ENCODE results near the gene STRBP.
"Not testable (repeated sequence)": the region's sequence is repeated elsewhere in the genome, so short reads cannot be mapped to it uniquely, and the experiment has no call there.

STRBP gene

DNA sequence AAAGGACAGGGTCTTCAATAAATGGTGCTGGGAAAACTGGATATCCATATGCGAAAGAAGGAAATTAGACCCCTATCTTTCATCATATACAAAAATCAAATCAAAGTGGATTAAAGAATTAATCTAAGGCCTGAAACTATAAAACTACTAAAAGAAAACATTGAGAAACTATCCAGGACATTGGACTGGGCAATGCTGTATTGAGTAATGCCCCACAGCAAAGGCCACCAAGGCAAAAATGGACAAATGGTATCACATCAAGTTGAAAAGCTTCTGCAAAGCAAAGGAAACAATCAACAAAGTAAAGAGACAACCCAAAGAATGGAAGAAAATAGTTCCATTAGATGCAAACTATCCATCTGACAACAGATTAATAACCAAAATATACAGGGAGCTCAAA is 72.3 kb downstream of the STRBP start:
- H3K9me3 ChIP-seq (ENCODE audit: insufficient read depth, low read depth, low read length), result no peaks in the 10 kb centered on the region
- H3K9ac ChIP-seq (ENCODE audit: low read depth, low read length), result no peak overlapping the region
- WGBS, result no CpG with 5 or more reads among the region's 1 CpG
- no peaks in the 10 kb centered on the region for H3K27me3 ChIP-seq (ENCODE audit: insufficient read depth, low read length)
- H3K27ac ChIP-seq (ENCODE audit: low read depth, low read length), result no peak overlapping the region
- no peak overlapping the region for H3K4me3 ChIP-seq (ENCODE audit: low read length)
- H3K36me3 ChIP-seq (ENCODE audit: insufficient read depth, low read length), result no peaks in the 10 kb centered on the region
- H3K4me1 ChIP-seq (ENCODE audit: insufficient read depth, low read length), result peaks cover 15% of the 10 kb centered on the region

DNA sequence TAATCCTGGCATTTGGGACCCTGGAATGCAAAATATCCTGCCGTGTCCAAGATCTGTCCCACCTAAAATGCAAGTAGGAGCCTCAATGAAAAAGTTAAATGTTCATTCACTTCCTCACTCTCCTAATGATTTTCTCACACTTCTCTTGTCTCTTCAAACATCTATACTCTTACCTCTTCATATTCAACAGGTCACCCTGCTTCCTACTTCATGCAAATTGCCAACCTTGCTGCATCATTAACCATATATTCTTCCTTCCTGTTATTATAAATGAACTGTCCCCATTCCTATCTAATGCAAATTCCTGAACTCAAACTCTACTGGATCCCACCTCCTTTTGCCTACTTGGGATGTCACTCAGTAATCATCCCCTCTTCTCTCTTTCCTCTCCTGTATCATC is 74.4 kb downstream of the STRBP start:
- no peak overlapping the region for H3K27ac ChIP-seq (ENCODE audit: low read depth, low read length)
- H3K4me1 ChIP-seq (ENCODE audit: insufficient read depth, low read length), result peaks cover 17% of the 10 kb centered on the region
- H3K27me3 ChIP-seq (ENCODE audit: insufficient read depth, low read length), result no peaks in the 10 kb centered on the region
- 85% methylated on average over 1 of the region's 1 CpG for WGBS
- H3K36me3 ChIP-seq (ENCODE audit: insufficient read depth, low read length), result no peaks in the 10 kb centered on the region
- H3K4me3 ChIP-seq (ENCODE audit: low read length), result no peak overlapping the region
- H3K9me3 ChIP-seq (ENCODE audit: insufficient read depth, low read depth, low read length), result no peaks in the 10 kb centered on the region
- H3K9ac ChIP-seq (ENCODE audit: low read depth, low read length), result no peak overlapping the region

DNA sequence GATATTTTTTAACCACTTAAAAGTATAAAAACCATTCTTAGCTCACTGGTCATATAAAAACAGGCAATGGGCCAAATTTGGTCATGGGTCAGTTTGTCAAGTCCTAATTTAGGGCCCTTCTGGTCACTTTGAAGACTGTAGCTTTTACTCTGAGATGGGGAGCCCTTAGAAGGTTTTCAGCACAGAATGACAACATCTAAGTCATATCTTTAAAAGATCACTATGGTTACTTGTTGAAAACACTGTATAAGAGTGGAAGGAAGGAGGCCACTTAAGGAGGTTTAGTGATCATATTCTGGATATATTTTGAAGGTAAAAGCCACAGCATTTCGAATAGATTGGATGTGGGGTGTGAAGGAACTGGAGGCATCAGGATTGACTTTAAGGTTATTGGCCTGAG is 76.7 kb downstream of the STRBP start:
- 0 out of 2 replicates have a peak, but pooled peaks cover 2% of the 10 kb centered on the region for H3K9me3 ChIP-seq (ENCODE audit: insufficient read depth, low read depth, low read length)
- H3K27ac ChIP-seq (ENCODE audit: low read depth, low read length), result no peak overlapping the region
- H3K4me1 ChIP-seq (ENCODE audit: insufficient read depth, low read length), result peaks cover 17% of the 10 kb centered on the region
- H3K36me3 ChIP-seq (ENCODE audit: insufficient read depth, low read length), result no peaks in the 10 kb centered on the region
- H3K27me3 ChIP-seq (ENCODE audit: insufficient read depth, low read length), result no peaks in the 10 kb centered on the region
- 91% methylated on average over 1 of the region's 1 CpG for WGBS
- no peak overlapping the region for H3K4me3 ChIP-seq (ENCODE audit: low read length)
- H3K9ac ChIP-seq (ENCODE audit: low read depth, low read length), result no peak overlapping the region

DNA sequence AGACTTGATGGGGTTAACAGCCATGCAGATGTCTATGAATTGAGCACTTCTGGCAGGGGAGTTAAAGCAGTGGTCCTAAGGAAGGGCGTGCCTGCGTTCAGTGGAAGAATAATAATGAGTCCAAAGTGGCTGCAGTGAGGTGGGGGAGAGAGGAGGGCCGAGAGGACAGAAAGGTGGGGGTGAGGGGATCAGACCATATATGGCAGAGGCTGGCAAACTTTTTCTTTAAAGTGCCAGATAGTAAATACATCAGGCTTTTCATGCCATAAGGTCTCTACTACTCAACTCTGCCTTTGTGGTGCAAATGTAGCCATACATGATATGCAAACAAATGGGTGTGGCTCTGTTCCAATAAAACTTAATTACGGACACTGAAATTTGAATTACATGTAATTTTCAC is 77.1 kb downstream of the STRBP start:
- no peak overlapping the region for H3K4me3 ChIP-seq (ENCODE audit: low read length)
- H3K27me3 ChIP-seq (ENCODE audit: insufficient read depth, low read length), result no peaks in the 10 kb centered on the region
- 53% methylated on average over 4 of the region's 4 CpGs for WGBS
- peaks cover 17% of the 10 kb centered on the region for H3K4me1 ChIP-seq (ENCODE audit: insufficient read depth, low read length)
- no peak overlapping the region for H3K27ac ChIP-seq (ENCODE audit: low read depth, low read length)
- 0 out of 2 replicates have a peak, but pooled peaks cover 2% of the 10 kb centered on the region for H3K9me3 ChIP-seq (ENCODE audit: insufficient read depth, low read depth, low read length)
- H3K9ac ChIP-seq (ENCODE audit: low read depth, low read length), result no peak overlapping the region
- no peaks in the 10 kb centered on the region for H3K36me3 ChIP-seq (ENCODE audit: insufficient read depth, low read length)

DNA sequence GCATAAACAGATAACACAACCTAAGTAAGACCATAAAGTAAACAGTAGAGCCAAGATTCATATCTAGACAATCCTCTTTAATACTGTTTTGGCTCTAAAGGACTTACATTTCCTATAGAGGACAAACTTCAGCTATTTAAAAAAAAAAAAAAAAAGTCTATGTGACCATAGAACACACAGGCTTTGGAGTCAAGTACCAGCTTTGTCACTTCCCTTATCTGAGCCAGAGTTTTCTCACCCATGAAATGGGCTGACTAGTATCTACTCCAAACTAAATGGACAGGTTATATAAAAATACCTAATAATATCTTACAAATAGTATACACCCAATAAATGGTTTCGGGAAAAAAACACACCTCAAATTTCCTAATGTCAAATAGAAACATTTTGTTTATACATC is 81.3 kb downstream of the STRBP start:
- Histone ChIP-seq H3K9ac (ENCODE audit: low read depth, low read length) (no peak overlapping the region), H3K27me3 (ENCODE audit: insufficient read depth, low read length) (no peaks in the 10 kb centered on the region), H3K4me3 (ENCODE audit: low read length) (no peak overlapping the region), H3K36me3 (ENCODE audit: insufficient read depth, low read length) (peaks cover 5% of the 10 kb centered on the region; the same call in 1 of the 2 replicates), H3K4me1 (ENCODE audit: insufficient read depth, low read length) (peaks cover 14% of the 10 kb centered on the region), H3K9me3 (ENCODE audit: insufficient read depth, low read depth, low read length) (0 out of 2 replicates have a peak, but pooled peaks cover 2% of the 10 kb centered on the region), H3K27ac (ENCODE audit: low read depth, low read length) (no peak overlapping the region)
- no CpG with 5 or more reads among the region's 1 CpG for WGBS

DNA sequence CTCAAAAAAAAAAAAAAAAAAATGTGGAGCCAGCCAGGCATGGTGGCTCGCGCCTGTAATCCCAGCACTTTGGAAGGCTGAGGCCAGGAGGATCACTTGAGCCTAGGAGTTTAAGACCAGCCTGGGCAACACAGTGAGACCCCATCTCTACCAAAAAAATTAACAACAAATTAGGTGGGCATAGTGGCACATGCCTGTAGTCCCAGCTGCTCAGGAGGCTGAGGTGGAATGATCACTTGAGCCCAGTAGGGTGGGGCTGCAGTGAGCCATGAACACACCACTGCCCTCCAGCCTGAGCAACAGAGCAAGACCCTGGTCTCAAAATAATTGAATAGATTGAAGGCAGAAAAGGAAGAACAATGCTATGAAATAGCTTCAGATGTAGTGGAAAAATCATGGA is 82.4 kb downstream of the STRBP start:
- WGBS, result 96% methylated on average over 2 of the region's 2 CpGs
- not testable (repeated sequence) for H3K27me3 ChIP-seq (ENCODE audit: insufficient read depth, low read length); H3K36me3 ChIP-seq (ENCODE audit: insufficient read depth, low read length); H3K4me1 ChIP-seq (ENCODE audit: insufficient read depth, low read length); H3K9me3 ChIP-seq (ENCODE audit: insufficient read depth, low read depth, low read length); H3K4me3 ChIP-seq (ENCODE audit: low read length); H3K9ac ChIP-seq (ENCODE audit: low read depth, low read length); H3K27ac ChIP-seq (ENCODE audit: low read depth, low read length)

DNA sequence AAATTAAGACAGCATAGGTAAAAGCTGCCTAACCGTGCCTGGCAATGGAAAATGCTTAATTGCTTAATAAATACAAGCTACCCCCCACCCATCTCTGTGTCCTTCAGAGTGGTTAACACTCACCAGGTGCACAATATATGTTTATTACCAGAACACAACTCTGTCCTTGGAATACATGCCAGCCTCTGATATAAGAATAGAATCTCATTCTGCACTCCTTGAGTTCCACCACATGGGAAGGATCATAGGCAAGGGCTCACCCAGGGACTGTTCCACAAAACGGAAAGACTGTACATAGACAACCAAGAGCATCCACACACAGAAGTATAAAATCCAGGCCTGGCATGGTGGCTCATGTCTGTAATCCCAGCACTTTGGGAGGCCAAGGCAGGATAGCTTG is 91.4 kb downstream of the STRBP start:
- H3K9me3 ChIP-seq (ENCODE audit: insufficient read depth, low read depth, low read length), result no peaks in the 10 kb centered on the region
- H3K27me3 ChIP-seq (ENCODE audit: insufficient read depth, low read length), result no peaks in the 10 kb centered on the region
- 94% methylated on average over 2 of the region's 2 CpGs for WGBS
- H3K27ac ChIP-seq (ENCODE audit: low read depth, low read length), result no peak overlapping the region
- H3K36me3 ChIP-seq (ENCODE audit: insufficient read depth, low read length), result peaks cover 22% of the 10 kb centered on the region
- no peak overlapping the region for H3K4me3 ChIP-seq (ENCODE audit: low read length)
- H3K9ac ChIP-seq (ENCODE audit: low read depth, low read length), result peak overlapping the region; percentile 12; the same call in 1 of the 2 replicates
- peaks cover 59% of the 10 kb centered on the region for H3K4me1 ChIP-seq (ENCODE audit: insufficient read depth, low read length)

DNA sequence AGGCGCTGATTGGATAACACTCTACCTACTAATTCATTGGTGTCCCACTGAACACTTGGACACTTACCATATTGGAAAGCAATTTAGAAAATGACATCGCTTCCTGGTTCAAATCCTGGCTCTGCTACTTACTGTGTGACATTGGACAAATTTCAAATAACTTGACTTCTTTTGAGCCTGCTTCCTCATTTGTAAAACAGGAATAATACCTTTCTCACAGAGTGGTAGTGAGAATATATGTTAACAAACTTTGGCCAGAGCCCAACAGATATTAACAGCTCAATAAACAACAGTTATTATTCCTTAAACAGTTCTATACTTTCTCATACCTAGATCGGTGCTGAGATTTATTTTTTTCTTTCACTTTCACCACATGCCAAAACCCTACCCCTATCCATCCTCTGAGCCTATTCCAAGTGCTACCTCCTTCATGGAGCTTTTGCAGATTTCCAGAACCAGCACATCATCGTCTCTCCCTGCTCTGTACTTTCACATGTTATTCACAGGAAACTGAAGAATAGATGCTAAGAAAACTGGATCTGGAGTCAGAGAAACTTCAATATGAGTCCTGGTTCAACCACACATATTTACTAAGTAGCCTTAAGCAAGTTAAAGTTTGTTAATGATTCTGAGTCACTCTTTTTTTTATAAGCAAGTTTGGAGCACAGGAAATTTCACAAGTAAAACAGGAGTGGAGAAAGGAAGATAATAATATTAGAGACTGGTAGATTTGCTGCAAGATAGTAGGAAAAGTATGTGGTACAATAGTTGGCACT is 92.3 kb downstream of the STRBP start:
- H3K4me3 ChIP-seq (ENCODE audit: low read length), result no peak overlapping the region

DNA sequence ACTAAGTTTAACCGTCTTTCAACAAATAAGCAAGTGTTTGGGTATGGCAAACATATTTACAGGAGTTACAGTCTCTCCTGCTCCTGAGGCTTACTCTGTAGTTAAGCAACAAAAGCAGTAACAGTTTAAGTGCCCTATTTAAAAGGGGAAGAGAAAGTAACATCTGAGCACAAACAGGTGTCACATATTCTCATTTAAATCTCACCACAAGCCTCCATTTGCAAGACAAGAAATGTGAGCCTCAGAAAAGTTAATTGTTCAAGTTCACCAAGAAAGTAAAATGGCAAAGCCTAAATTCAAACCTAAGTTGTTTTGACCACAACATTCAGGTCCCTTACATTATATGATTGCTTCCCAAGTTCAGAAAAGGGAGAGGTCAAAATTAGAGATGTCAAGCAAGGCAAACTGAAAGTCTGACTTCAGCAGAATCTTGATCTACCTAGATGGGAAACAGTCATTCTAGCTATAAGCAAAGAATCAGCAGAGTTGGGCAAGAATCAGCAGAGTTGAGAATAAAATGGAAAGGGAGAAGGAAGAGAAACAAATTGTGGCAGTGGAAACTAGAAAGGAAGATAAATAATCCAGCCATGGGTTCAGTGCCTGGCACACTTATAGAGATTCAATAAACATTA is 93.4 kb downstream of the STRBP start:
- peaks cover 26% of the 10 kb centered on the region for H3K36me3 ChIP-seq (ENCODE audit: insufficient read depth, low read length)
- peak overlapping the region; percentile 63 for H3K9ac ChIP-seq (ENCODE audit: low read depth, low read length)
- peak overlapping the region; percentile 96 for H3K27ac ChIP-seq (ENCODE audit: low read depth, low read length)
- 0% methylated on average over 1 of the region's 1 CpG for WGBS
- no peaks in the 10 kb centered on the region for H3K9me3 ChIP-seq (ENCODE audit: insufficient read depth, low read depth, low read length)
- H3K4me3 ChIP-seq (ENCODE audit: low read length), result peak overlapping the region; percentile 33
- peaks cover 72% of the 10 kb centered on the region for H3K4me1 ChIP-seq (ENCODE audit: insufficient read depth, low read length)
- H3K27me3 ChIP-seq (ENCODE audit: insufficient read depth, low read length), result no peaks in the 10 kb centered on the region

More for the DNA sequence above, 92.3 kb downstream of the STRBP start:
- 76% methylated on average over 4 of the region's 4 CpGs for WGBS
- Histone ChIP-seq H3K9ac (ENCODE audit: low read depth, low read length) (peak overlapping the region; percentile 63; the same call in 1 of the 2 replicates), H3K36me3 (ENCODE audit: insufficient read depth, low read length) (peaks cover 26% of the 10 kb centered on the region), H3K4me1 (ENCODE audit: insufficient read depth, low read length) (peaks cover 63% of the 10 kb centered on the region), H3K9me3 (ENCODE audit: insufficient read depth, low read depth, low read length) (no peaks in the 10 kb centered on the region), H3K27ac (ENCODE audit: low read depth, low read length) (peak overlapping the region; percentile 96; the same call in 1 of the 2 replicates), H3K27me3 (ENCODE audit: insufficient read depth, low read length) (no peaks in the 10 kb centered on the region)

DNA sequence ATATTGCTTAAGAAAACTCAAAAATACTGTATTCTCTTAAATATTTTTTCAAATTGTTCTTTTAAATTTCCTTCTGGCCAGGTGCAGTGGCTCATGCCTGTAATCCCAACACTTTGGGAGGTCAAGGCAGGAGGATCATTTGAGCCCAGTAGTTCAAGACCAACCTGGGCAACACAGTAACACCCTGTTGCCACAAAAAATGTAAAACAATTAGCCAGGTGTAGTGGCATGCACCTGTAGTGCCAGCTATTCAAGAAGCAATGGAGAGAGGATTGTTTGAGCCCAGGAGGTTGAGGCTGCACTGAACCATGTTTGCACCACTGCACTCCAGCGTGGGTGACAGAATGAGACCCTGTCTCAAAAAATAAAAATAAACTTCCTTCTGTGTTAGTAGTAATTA is 94.3 kb downstream of the STRBP start:
- no peaks in the 10 kb centered on the region for H3K27me3 ChIP-seq (ENCODE audit: insufficient read depth, low read length)
- no peaks in the 10 kb centered on the region for H3K9me3 ChIP-seq (ENCODE audit: insufficient read depth, low read depth, low read length)
- peak overlapping the region; percentile 63; the same call in 1 of the 2 replicates for H3K9ac ChIP-seq (ENCODE audit: low read depth, low read length)
- H3K4me1 ChIP-seq (ENCODE audit: insufficient read depth, low read length), result peaks cover 75% of the 10 kb centered on the region
- peaks cover 24% of the 10 kb centered on the region for H3K36me3 ChIP-seq (ENCODE audit: insufficient read depth, low read length)
- no peak overlapping the region for H3K4me3 ChIP-seq (ENCODE audit: low read length)
- peak overlapping the region; percentile 96; the same call in 1 of the 2 replicates for H3K27ac ChIP-seq (ENCODE audit: low read depth, low read length)
- WGBS, result no CpG with 5 or more reads among the region's 1 CpG

DNA sequence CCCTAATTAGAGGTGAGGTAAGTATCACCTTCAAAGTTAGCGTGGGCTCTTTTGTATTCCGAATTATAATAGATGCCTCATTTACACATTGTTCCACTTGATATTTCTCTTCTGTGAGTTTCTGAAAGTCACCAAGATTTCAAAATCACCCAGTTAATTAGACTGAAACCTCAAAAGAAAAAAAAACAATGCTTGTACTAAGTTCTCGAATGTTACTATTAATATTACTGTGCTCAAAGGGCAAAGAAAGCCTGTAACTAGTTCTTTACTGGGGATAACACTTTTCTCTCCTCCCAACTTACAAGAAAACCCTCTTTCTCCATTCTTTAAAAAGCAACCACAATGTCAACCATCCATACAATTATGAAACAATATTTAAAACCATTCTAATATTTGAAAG is 98.5 kb downstream of the STRBP start:
- WGBS, result 100% methylated on average over 2 of the region's 3 CpGs
- H3K4me1 ChIP-seq (ENCODE audit: insufficient read depth, low read length), result peaks cover 43% of the 10 kb centered on the region
- no peak overlapping the region for H3K4me3 ChIP-seq (ENCODE audit: low read length)
- H3K27me3 ChIP-seq (ENCODE audit: insufficient read depth, low read length), result no peaks in the 10 kb centered on the region
- no peak overlapping the region for H3K9ac ChIP-seq (ENCODE audit: low read depth, low read length)
- H3K27ac ChIP-seq (ENCODE audit: low read depth, low read length), result no peak overlapping the region
- H3K36me3 ChIP-seq (ENCODE audit: insufficient read depth, low read length), result peaks cover 16% of the 10 kb centered on the region
- H3K9me3 ChIP-seq (ENCODE audit: insufficient read depth, low read depth, low read length), result no peaks in the 10 kb centered on the region
